HUES64 (cell line): ENCODE data around the gene CCSER2.
"Not testable (repeated sequence)": the region's sequence is repeated elsewhere in the genome, so short reads cannot be mapped to it uniquely, and the experiment has no call there.

ENCODE experiments used
- H3K27ac ChIP-seq: 2 replicates; pipeline ENCODE4 v1.7.0; 2013; ENCODE audit warnings: low read depth, low read length, inconsistent platforms
- H3K27me3 ChIP-seq: 2 replicates; pipeline ENCODE4 v1.6.1; 2013; ENCODE audit warnings: mild to moderate bottlenecking, low read length; ENCODE audit not compliant: insufficient read depth
- H3K36me3 ChIP-seq: 2 replicates; pipeline ENCODE4 v1.6.1; 2013; ENCODE audit warnings: mild to moderate bottlenecking, low read length; ENCODE audit not compliant: insufficient read depth
- H3K4me1 ChIP-seq: 2 replicates; pipeline ENCODE4 v1.6.1; 2013; ENCODE audit warnings: mild to moderate bottlenecking, low read length, moderate library complexity; ENCODE audit not compliant: insufficient read depth
- H3K4me3 ChIP-seq: 2 replicates; pipeline ENCODE4 v1.5.1; 2013; ENCODE audit warnings: mild to moderate bottlenecking, low read length, moderate library complexity
- H3K9ac ChIP-seq: 2 replicates; pipeline ENCODE4 v1.6.1; 2013; ENCODE audit warnings: mild to moderate bottlenecking, low read depth, low read length
- H3K9me3 ChIP-seq: 2 replicates; pipeline ENCODE4 v1.6.1; 2013; ENCODE audit warnings: low read depth, low read length; ENCODE audit not compliant: insufficient read depth
- WGBS: fragments of 150-250, 120-280 bp; methylation state at CpG from one replicate; pipeline ENCODE4 v1.1.7; 2013; ENCODE audit warnings: missing lambda C conversion rate; 5-methylcytosine and 5-hydroxymethylcytosine counted together

Gene CCSER2

DNA sequence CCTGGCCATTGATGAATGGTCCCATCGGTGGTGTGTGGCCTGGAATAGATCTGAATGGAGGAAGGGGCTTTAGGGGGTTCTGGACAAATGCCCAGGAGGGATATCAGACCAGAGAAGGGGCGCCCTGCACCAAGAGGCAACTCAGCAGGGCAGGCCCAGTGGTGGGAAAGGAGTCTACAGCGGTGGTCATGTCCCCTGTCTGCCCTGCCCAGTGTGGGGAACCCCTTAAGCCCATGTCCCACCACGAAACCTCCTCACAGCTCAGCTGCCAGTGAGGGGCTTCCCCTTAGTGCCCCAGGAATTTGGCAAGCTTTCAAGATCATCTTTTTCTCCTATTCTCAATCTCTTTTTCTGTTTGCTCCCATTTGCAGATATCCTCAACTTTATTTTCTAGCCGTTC, 14.1 kb upstream of the CCSER2 start:
- no peaks in the 10 kb centered on the region for H3K9me3 ChIP-seq
- H3K9ac ChIP-seq, result no peak overlapping the region
- H3K36me3 ChIP-seq, result no peaks in the 10 kb centered on the region
- no peak overlapping the region for H3K4me3 ChIP-seq
- peaks cover 11% of the 10 kb centered on the region for H3K4me1 ChIP-seq
- no peak overlapping the region for H3K27ac ChIP-seq
- 87% methylated on average over 5 of the region's 5 CpGs for WGBS
- no peaks in the 10 kb centered on the region for H3K27me3 ChIP-seq

DNA sequence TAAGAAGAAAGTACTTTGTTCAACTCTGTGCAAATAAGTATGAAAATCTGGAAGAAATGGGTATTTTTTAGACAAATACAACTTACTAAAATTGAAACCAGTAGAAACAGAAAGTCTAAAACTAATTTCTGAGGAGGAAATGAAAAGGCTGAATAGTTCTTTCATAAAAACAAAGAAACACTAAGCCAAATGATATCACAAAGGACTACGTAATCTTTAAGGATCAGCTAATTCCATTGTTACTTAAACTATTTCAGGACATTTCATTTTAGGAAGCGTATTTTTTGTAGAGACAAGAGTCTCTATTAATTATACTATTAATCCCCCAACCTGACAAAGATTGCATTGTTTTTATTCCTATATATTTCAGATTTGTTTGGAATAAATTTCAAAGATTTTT, 11.2 kb upstream of the CCSER2 start:
- no peak overlapping the region for H3K9ac ChIP-seq
- no peak overlapping the region for H3K4me3 ChIP-seq
- H3K4me1 ChIP-seq, result 0 out of 2 replicates have a peak, but pooled peaks cover 5% of the 10 kb centered on the region
- H3K9me3 ChIP-seq, result no peaks in the 10 kb centered on the region
- no peaks in the 10 kb centered on the region for H3K27me3 ChIP-seq
- 100% methylated on average over 1 of the region's 2 CpGs for WGBS
- H3K36me3 ChIP-seq, result no peaks in the 10 kb centered on the region
- no peak overlapping the region for H3K27ac ChIP-seq

DNA sequence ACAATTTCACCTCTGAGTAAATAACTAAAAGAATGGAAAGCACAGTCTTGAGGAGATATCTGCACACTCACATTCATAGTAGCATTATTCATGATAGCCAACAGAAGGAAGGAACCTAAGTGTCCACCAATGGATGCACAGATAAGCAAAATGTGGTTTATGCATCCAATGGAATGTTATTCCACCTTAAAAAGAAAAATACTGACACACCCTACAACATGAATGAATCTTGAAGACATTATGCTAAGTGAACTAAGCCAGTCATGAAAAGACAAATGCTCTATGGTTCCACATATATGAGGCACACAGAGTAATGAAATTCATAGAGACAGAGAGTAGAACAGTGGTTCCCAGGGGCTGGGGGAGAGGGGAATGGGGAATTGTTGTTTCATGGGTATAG, 6.5 kb upstream of the CCSER2 start:
- no peaks in the 10 kb centered on the region for H3K9me3 ChIP-seq
- H3K9ac ChIP-seq, result no peak overlapping the region
- H3K27ac ChIP-seq, result no peak overlapping the region
- H3K27me3 ChIP-seq, result no peaks in the 10 kb centered on the region
- H3K36me3 ChIP-seq, result no peaks in the 10 kb centered on the region
- H3K4me3 ChIP-seq, result no peak overlapping the region
- no peaks in the 10 kb centered on the region for H3K4me1 ChIP-seq

- H3K4me3 ChIP-seq, H3K9ac ChIP-seq, H3K27me3 ChIP-seq, H3K27ac ChIP-seq, H3K36me3 ChIP-seq, H3K9me3 ChIP-seq, H3K4me1 ChIP-seq: not testable (repeated sequence)
- WGBS, result 87% methylated on average over 1 of the region's 1 CpG
These were observed 4.8 kb upstream of the CCSER2 start for GRCh38 chr10:84323566-84323965.

GRCh38 chr10:84326995-84327394, 1.4 kb upstream of the CCSER2 start:
- H3K4me1 ChIP-seq, result peaks cover 10% of the 10 kb centered on the region; the same call in 1 of the 2 replicates
- H3K4me3 ChIP-seq, H3K36me3 ChIP-seq, H3K27me3 ChIP-seq, H3K9ac ChIP-seq, H3K9me3 ChIP-seq, H3K27ac ChIP-seq: not testable (repeated sequence)
- 93% methylated on average over 9 of the region's 9 CpGs for WGBS

GRCh38 chr10:84329196-84329611, 815 bp downstream of the CCSER2 start:
- no peaks in the 10 kb centered on the region for H3K9me3 ChIP-seq
- H3K27ac ChIP-seq, result peak overlapping the region; percentile 88; the same call in 1 of the 2 replicates
- peaks cover 12% of the 10 kb centered on the region for H3K4me1 ChIP-seq
- H3K36me3 ChIP-seq, result no peaks in the 10 kb centered on the region
- H3K27me3 ChIP-seq, result no peaks in the 10 kb centered on the region
- WGBS, result 8% methylated on average over 6 of the region's 6 CpGs
- peak overlapping the region; percentile 82 for H3K9ac ChIP-seq
- H3K4me3 ChIP-seq, result peak overlapping the region; percentile 87

- H3K27me3 ChIP-seq, result no peaks in the 10 kb centered on the region
- no peak overlapping the region for H3K27ac ChIP-seq
- 96% methylated on average over 7 of the region's 7 CpGs for WGBS
- H3K9me3 ChIP-seq, result no peaks in the 10 kb centered on the region
- no peak overlapping the region for H3K9ac ChIP-seq
- H3K4me1 ChIP-seq, result peaks cover 21% of the 10 kb centered on the region
- no peaks in the 10 kb centered on the region for H3K36me3 ChIP-seq
- peak overlapping the region; percentile 87 for H3K4me3 ChIP-seq
These were observed 1.7 kb downstream of the CCSER2 start for GRCh38 chr10:84329986-84330651.

GRCh38 chr10:84331091-84331490, 2.7 kb downstream of the CCSER2 start:
- Histone ChIP-seq H3K27me3 (no peaks in the 10 kb centered on the region), H3K9ac (no peak overlapping the region), H3K36me3 (no peaks in the 10 kb centered on the region), H3K9me3 (no peaks in the 10 kb centered on the region), H3K4me1 (peaks cover 29% of the 10 kb centered on the region), H3K4me3 (no peak overlapping the region), H3K27ac (no peak overlapping the region)
- 100% methylated on average over 2 of the region's 2 CpGs for WGBS

- H3K9ac ChIP-seq, result no peak overlapping the region
- H3K27ac ChIP-seq, result no peak overlapping the region
- H3K4me3 ChIP-seq, result no peak overlapping the region
- H3K4me1 ChIP-seq, result peaks cover 42% of the 10 kb centered on the region
- no peaks in the 10 kb centered on the region for H3K9me3 ChIP-seq
- no peaks in the 10 kb centered on the region for H3K27me3 ChIP-seq
- 83% methylated on average over 2 of the region's 2 CpGs for WGBS
- H3K36me3 ChIP-seq, result no peaks in the 10 kb centered on the region
These were observed 5.6 kb downstream of the CCSER2 start for GRCh38 chr10:84333864-84334451.

GRCh38 chr10:84334811-84335210, 6.4 kb downstream of the CCSER2 start:
- peaks cover 37% of the 10 kb centered on the region for H3K4me1 ChIP-seq
- H3K4me3 ChIP-seq, result no peak overlapping the region
- 63% methylated on average over 2 of the region's 2 CpGs for WGBS
- no peak overlapping the region for H3K27ac ChIP-seq
- no peaks in the 10 kb centered on the region for H3K27me3 ChIP-seq
- no peak overlapping the region for H3K9ac ChIP-seq
- H3K36me3 ChIP-seq, result no peaks in the 10 kb centered on the region
- no peaks in the 10 kb centered on the region for H3K9me3 ChIP-seq

DNA sequence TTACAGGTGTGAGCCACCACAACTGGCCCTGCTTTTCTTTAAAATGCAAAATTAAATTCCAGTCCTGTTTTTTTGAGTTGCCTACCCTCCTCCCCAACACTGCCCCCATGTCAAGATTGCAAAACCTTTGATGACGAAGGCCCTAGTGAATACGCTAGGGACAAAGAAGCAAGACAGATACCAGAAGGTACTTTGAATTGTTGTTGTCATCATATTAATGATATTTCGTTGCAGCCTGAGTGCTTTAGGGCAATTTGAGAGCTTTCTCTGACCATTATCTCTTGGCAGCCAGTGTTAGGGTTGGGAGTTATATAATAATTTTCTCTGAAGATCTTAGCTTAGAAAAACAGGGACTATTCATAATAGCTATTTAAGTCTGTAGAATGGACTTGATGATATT, 7.1 kb downstream of the CCSER2 start:
- Histone ChIP-seq H3K4me1 (peaks cover 36% of the 10 kb centered on the region), H3K9me3 (no peaks in the 10 kb centered on the region), H3K4me3 (no peak overlapping the region), H3K36me3 (no peaks in the 10 kb centered on the region), H3K9ac (no peak overlapping the region), H3K27ac (no peak overlapping the region), H3K27me3 (no peaks in the 10 kb centered on the region)
- WGBS, result 88% methylated on average over 3 of the region's 3 CpGs
